Measurements from ENCODE around the gene DENND1B. TPM values are rescaled to one million over a fixed set of nuclear protein-coding genes. Genes with fewer than 3 reads are reported as not detected.
"Not testable (repeated sequence)": the region's sequence is repeated elsewhere in the genome, so short reads cannot be mapped to it uniquely, and the experiment has no call there.

DENND1B gene
- total RNA-seq, 5 donors from 2014 or later (not counting 1 experiment from before 2014, with no cell fraction given), result 13.6 to 29.8 (median 15.8) TPM

DNA sequence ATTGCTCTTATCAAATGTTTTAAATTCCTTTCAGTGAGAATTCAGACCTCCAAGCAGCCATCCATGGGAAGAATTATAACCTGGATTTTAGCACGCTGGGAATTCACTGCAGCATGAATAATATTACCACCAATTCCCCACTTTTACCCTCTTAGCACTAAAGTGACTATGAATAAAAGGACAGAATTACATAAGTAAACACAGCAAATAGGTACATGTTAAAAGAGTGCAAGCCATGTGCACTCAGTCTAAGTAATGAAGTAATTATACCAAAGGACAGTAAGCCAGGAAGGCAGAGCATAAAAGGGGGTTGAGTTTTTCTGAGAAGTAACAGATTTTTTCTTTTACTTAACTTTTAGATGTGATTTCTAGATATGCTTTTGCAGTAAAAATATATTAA, 176.3 kb downstream of the DENND1B start:
- no peak for ATAC-seq (replicated peaks in 1 of 4)
- no CpG with 5 or more reads among the region's 1 CpG for WGBS (ENCODE audit: insufficient coverage)
- no peaks in the 10 kb centered on the region for H3K27me3 Mint-ChIP-seq

GRCh38 chr1:197595304-197595904, 179.9 kb downstream of the DENND1B start:
- H3K27ac Mint-ChIP-seq, result no peak overlapping the region
- WGBS (ENCODE audit: insufficient coverage), result 94% methylated on average over 2 of the region's 5 CpGs
- POLR2A ChIA-PET, result no interaction called here

More for the DNA sequence above, 176.3 kb downstream of the DENND1B start:
- no peak for DNase-seq
- Histone ChIP-seq H3K9me3 (no peaks in the 10 kb centered on the region), H3K4me3 (ENCODE audit: control insufficient read depth in 1 of 2, extremely low read depth in 1 of 2, low read length in 1 of 2) (no peak overlapping the region), H3K4me1 (ENCODE audit: control insufficient read depth in 1 of 2, extremely low read depth in 1 of 2, insufficient read depth in 2 of 2, low read length in 2 of 2) (no peaks in the 10 kb centered on the region), H3K27ac (ENCODE audit: low read length) (no peak overlapping the region), H3K27me3 (replicated peaks in 1 of 2; ENCODE audit: control insufficient read depth in 2 of 2, extremely low read depth in 1 of 2, insufficient read depth in 2 of 2, low read length in 1 of 2) (no peaks in the 10 kb centered on the region), H3K36me3 (ENCODE audit: control insufficient read depth in 2 of 2, extremely low read depth in 1 of 2, insufficient read depth in 1 of 2, low read length in 1 of 2) (peaks cover 0 to 10% of the 10 kb centered on the region in 2 donors)
- H3K36me3 Mint-ChIP-seq, result peaks cover 30% of the 10 kb centered on the region
- H3K4me1 Mint-ChIP-seq, result peaks cover 0 to 3% (median 0%) of the 10 kb centered on the region in 3 donors
- H3K27ac Mint-ChIP-seq, result no peak overlapping the region
- no peaks in the 10 kb centered on the region for H3K9me3 Mint-ChIP-seq
- CTCF ChIA-PET, result no interaction called here
- H3K4me3 Mint-ChIP-seq, result no peak overlapping the region
- POLR2A ChIA-PET, result no interaction called here

DNA sequence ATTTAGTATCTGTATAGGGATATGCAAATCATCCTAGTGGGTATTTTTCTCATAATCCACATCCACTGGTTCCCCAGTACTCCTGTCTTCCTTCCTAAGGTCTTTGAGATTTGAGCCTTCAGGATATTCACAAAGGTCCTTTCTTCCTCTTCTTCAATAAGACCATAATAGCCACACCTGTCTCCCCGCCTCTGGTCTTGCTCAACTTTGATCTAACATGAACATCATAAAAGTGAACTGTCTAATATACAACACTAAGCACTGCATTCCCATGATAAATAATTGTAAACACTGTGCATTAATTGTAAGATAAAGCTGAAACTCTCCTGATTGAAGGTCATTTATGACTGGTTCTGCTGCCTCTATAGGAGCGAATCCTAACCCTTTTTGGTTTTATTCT, 184.6 kb downstream of the DENND1B start:
- Histone ChIP-seq H3K4me1 (ENCODE audit: control insufficient read depth in 1 of 2, extremely low read depth in 1 of 2, insufficient read depth in 2 of 2, low read length in 2 of 2) (no peaks in the 10 kb centered on the region), H3K27ac (ENCODE audit: low read length) (no peak overlapping the region), H3K27me3 (replicated peaks in 1 of 2; ENCODE audit: control insufficient read depth in 2 of 2, extremely low read depth in 1 of 2, insufficient read depth in 2 of 2, low read length in 1 of 2) (no peaks in the 10 kb centered on the region), H3K36me3 (ENCODE audit: control insufficient read depth in 2 of 2, extremely low read depth in 1 of 2, insufficient read depth in 1 of 2, low read length in 1 of 2) (peaks cover 0 to 6% of the 10 kb centered on the region in 2 donors), H3K9me3 (no peaks in the 10 kb centered on the region), H3K4me3 (ENCODE audit: control insufficient read depth in 1 of 2, extremely low read depth in 1 of 2, low read length in 1 of 2) (no peak overlapping the region)
- peaks cover 45% of the 10 kb centered on the region for H3K36me3 Mint-ChIP-seq
- no peaks in the 10 kb centered on the region for H3K9me3 Mint-ChIP-seq
- DNase-seq (no peak), ATAC-seq (replicated peaks in 1 of 4) (no peak)
- no peaks in the 10 kb centered on the region for H3K4me1 Mint-ChIP-seq
- WGBS (ENCODE audit: insufficient coverage), result no CpG with 5 or more reads among the region's 2 CpGs
- no peak overlapping the region for H3K27ac Mint-ChIP-seq
- H3K27me3 Mint-ChIP-seq, result no peaks in the 10 kb centered on the region
- POLR2A ChIA-PET, result no interaction called here
- no peak overlapping the region for H3K4me3 Mint-ChIP-seq
- CTCF ChIA-PET, result interaction anchor here in 1 of 2 donors (1.3 kb wide), 1 partner anchor 11 kb away, joined by 4 read pairs; no protein-coding TSS in a partner anchor

More at GRCh38 chr1:197595304-197595904, 179.9 kb downstream of the DENND1B start:
- no peaks in the 10 kb centered on the region for H3K4me1 ChIP-seq (ENCODE audit: control insufficient read depth in 1 of 2, extremely low read depth in 1 of 2, insufficient read depth in 2 of 2, low read length in 2 of 2)
- H3K27ac ChIP-seq (ENCODE audit: low read length), result no peak overlapping the region
- Mint-ChIP-seq H3K27me3 (no peaks in the 10 kb centered on the region), H3K4me3 (no peak overlapping the region), H3K9me3 (no peaks in the 10 kb centered on the region), H3K36me3 (peaks cover 32% of the 10 kb centered on the region), H3K4me1 (peaks cover 0 to 3% (median 0%) of the 10 kb centered on the region in 3 donors)
- H3K27me3 ChIP-seq (replicated peaks in 1 of 2; ENCODE audit: control insufficient read depth in 2 of 2, extremely low read depth in 1 of 2, insufficient read depth in 2 of 2, low read length in 1 of 2), result no peaks in the 10 kb centered on the region
- no peaks in the 10 kb centered on the region for H3K9me3 ChIP-seq
- CTCF ChIA-PET, result no interaction called here
- no peak overlapping the region for H3K4me3 ChIP-seq (ENCODE audit: control insufficient read depth in 1 of 2, extremely low read depth in 1 of 2, low read length in 1 of 2)
- DNase-seq (no peak), ATAC-seq (replicated peaks in 1 of 4) (no peak)
- peaks cover 0 to 10% of the 10 kb centered on the region in 2 donors for H3K36me3 ChIP-seq (ENCODE audit: control insufficient read depth in 2 of 2, extremely low read depth in 1 of 2, insufficient read depth in 1 of 2, low read length in 1 of 2)

DNA sequence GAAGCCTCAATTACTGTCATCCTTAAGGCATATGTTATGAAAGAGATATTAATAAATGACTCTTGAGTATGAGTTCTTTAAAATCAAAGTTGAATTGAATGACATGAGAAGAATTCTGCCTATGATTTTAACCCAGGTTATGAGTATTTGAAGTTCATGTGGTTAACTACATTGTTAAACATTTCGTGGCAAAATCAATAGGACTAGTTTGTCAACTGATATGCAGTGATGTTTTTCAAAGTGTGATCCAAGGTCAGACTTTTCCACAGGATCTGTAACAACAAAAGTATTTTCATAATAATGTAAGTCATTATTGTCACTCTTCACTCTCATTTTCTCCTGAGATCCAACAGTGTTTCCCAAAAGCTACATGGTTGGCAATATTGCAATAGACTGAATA, 189.5 kb downstream of the DENND1B start:
- CTCF ChIA-PET, result interaction anchor here (0.6 to 1.2 kb wide), 2 partner anchors 405 to 1119 kb away, joined by 3 to 4 read pairs; no protein-coding TSS in a partner anchor
- POLR2A ChIA-PET, result no interaction called here
- Mint-ChIP-seq H3K27me3 (no peaks in the 10 kb centered on the region), H3K9me3 (no peaks in the 10 kb centered on the region), H3K27ac (no peak overlapping the region), H3K4me1 (no peaks in the 10 kb centered on the region), H3K4me3 (no peak overlapping the region), H3K36me3 (peaks cover 52% of the 10 kb centered on the region)
- H3K9me3 ChIP-seq, result no peaks in the 10 kb centered on the region
- H3K27ac ChIP-seq (ENCODE audit: low read length), result no peak overlapping the region
- H3K4me3 ChIP-seq (ENCODE audit: control insufficient read depth in 1 of 2, extremely low read depth in 1 of 2, low read length in 1 of 2), result no peak overlapping the region
- H3K4me1 ChIP-seq (ENCODE audit: control insufficient read depth in 1 of 2, extremely low read depth in 1 of 2, insufficient read depth in 2 of 2, low read length in 2 of 2), result no peaks in the 10 kb centered on the region
- peaks cover 0 to 6% of the 10 kb centered on the region in 2 donors for H3K36me3 ChIP-seq (ENCODE audit: control insufficient read depth in 2 of 2, extremely low read depth in 1 of 2, insufficient read depth in 1 of 2, low read length in 1 of 2)
- H3K27me3 ChIP-seq (replicated peaks in 1 of 2; ENCODE audit: control insufficient read depth in 2 of 2, extremely low read depth in 1 of 2, insufficient read depth in 2 of 2, low read length in 1 of 2), result no peaks in the 10 kb centered on the region
- DNase-seq (no peak), ATAC-seq (replicated peaks in 1 of 4) (no peak)
- WGBS (ENCODE audit: insufficient coverage), result no CpG with 5 or more reads among the region's 1 CpG

DNA sequence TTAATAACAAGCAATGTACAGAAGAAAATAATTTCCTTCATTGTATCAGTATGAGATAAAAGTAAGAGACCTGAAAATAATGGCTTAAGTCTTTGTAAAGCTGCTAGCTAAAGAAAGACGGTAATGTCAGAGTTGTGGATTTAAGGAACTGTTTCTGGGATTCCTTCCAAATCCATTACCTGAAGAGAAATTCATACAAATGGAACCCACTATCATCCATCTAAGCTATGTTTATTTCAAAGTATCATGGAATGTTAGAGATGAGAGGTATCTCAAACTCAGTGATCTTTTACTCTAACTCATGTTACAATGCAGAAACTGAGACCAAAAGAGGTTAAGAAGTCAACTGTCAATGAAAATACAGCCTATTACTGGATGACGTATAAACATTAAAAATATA, 197.7 kb downstream of the DENND1B start:
- Histone ChIP-seq H3K36me3 (ENCODE audit: control insufficient read depth in 2 of 2, extremely low read depth in 1 of 2, insufficient read depth in 1 of 2, low read length in 1 of 2) (peaks cover 2 to 9% of the 10 kb centered on the region in 2 donors), H3K4me3 (ENCODE audit: control insufficient read depth in 1 of 2, extremely low read depth in 1 of 2, low read length in 1 of 2) (no peak overlapping the region), H3K4me1 (ENCODE audit: control insufficient read depth in 1 of 2, extremely low read depth in 1 of 2, insufficient read depth in 2 of 2, low read length in 2 of 2) (no peaks in the 10 kb centered on the region), H3K9me3 (peaks cover 2% of the 10 kb centered on the region), H3K27me3 (replicated peaks in 1 of 2; ENCODE audit: control insufficient read depth in 2 of 2, extremely low read depth in 1 of 2, insufficient read depth in 2 of 2, low read length in 1 of 2) (no peaks in the 10 kb centered on the region), H3K27ac (ENCODE audit: low read length) (no peak overlapping the region)
- ATAC-seq (replicated peaks in 1 of 4), result no peak
- Mint-ChIP-seq H3K27me3 (no peaks in the 10 kb centered on the region), H3K4me1 (no peaks in the 10 kb centered on the region), H3K36me3 (peaks cover 79% of the 10 kb centered on the region), H3K4me3 (no peak overlapping the region), H3K27ac (no peak overlapping the region), H3K9me3 (peaks cover 0 to 7% (median 0%) of the 10 kb centered on the region in 3 donors)
- POLR2A ChIA-PET, result no interaction called here
- WGBS (ENCODE audit: insufficient coverage), result no CpG with 5 or more reads among the region's 2 CpGs
- CTCF ChIA-PET, result no interaction called here
- DNase-seq, result no peak

DNA sequence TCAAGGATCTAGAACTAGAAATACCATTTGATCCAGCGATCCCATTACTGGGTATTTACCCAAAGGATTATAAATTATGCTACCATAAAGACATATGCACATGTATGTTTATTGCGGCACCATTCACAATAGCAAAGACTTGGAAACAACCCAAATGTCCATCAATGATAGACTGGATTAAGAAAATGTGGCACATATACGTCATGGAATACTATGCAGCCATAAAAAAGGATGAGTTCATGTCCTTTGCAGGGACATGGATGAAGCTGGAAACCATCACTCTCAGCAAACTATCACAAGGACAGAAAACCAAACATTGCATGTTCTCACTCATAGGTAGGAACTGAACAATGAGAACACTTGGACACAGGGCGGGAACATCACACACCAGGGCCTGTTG, 199.7 kb downstream of the DENND1B start:
- H3K4me3 ChIP-seq (ENCODE audit: control insufficient read depth in 1 of 2, extremely low read depth in 1 of 2, low read length in 1 of 2); H3K27ac Mint-ChIP-seq; H3K27me3 ChIP-seq (replicated peaks in 1 of 2; ENCODE audit: control insufficient read depth in 2 of 2, extremely low read depth in 1 of 2, insufficient read depth in 2 of 2, low read length in 1 of 2); H3K27ac ChIP-seq (ENCODE audit: low read length); H3K27me3 Mint-ChIP-seq; POLR2A ChIA-PET; H3K4me1 Mint-ChIP-seq; H3K4me1 ChIP-seq (ENCODE audit: control insufficient read depth in 1 of 2, extremely low read depth in 1 of 2, insufficient read depth in 2 of 2, low read length in 2 of 2); H3K9me3 ChIP-seq; ATAC-seq (replicated peaks in 1 of 4); H3K4me3 Mint-ChIP-seq; DNase-seq: not testable (repeated sequence)
- Mint-ChIP-seq H3K9me3 (peaks cover 0 to 16% (median 7%) of the 10 kb centered on the region in 3 donors), H3K36me3 (peaks cover 82% of the 10 kb centered on the region)
- WGBS (ENCODE audit: insufficient coverage), result no CpG with 5 or more reads among the region's 4 CpGs
- CTCF ChIA-PET, result interaction anchor here in 1 of 2 donors (0.6 kb wide), 1 partner anchor 381 kb away, joined by 3 read pairs; no protein-coding TSS in a partner anchor
- H3K36me3 ChIP-seq (ENCODE audit: control insufficient read depth in 2 of 2, extremely low read depth in 1 of 2, insufficient read depth in 1 of 2, low read length in 1 of 2), result peaks cover 7 to 13% of the 10 kb centered on the region in 2 donors

Measured in T-cell (primary cell).